Left ventricle myocardium inferior (tissue), 1 donor: Measurements from ENCODE around the gene MLST8. TPM values are rescaled to one million over a fixed set of nuclear protein-coding genes. Genes with fewer than 3 reads are reported as not detected.

Source experiments
- DNase-seq: peaks from one replicate; pipeline ENCODE4 v3.0.0-alpha.2; 2020
- H3K27ac ChIP-seq: fragments of 200-600 bp; replicated peaks from 2 replicates; pipeline ENCODE4 v1.8.0; 2021
- H3K27me3 ChIP-seq: fragments of 200-600 bp; 2 replicates; pipeline ENCODE4 v1.8.0; 2021; ENCODE audit warnings: low read depth
- H3K36me3 ChIP-seq: fragments of 200-600 bp; 2 replicates; pipeline ENCODE4 v1.8.0; 2021
- H3K4me1 ChIP-seq: fragments of 200-600 bp; 2 replicates; pipeline ENCODE4 v1.8.0; 2021
- H3K4me3 ChIP-seq: fragments of 200-600 bp; 2 replicates; pipeline ENCODE4 v1.8.0; 2021; ENCODE audit warnings: mild to moderate bottlenecking, moderate library complexity
- H3K9me3 ChIP-seq: fragments of 200-600 bp; replicated peaks from 2 replicates; pipeline ENCODE4 v1.8.0; 2021
- intact Hi-C: fragments of 100-400 bp; cut with micrococcal nuclease; formaldehyde crosslinking; loops from one replicate; pipeline ENCODE4 v1.11.0; 2022
- total RNA-seq: library from RNA; stranded (reverse); fragmentation: NEBNext Ultra II Directional; extraction: Animal tissue kit (Norgen Biotek cat#: 25700); gene quantifications from one replicate; pipeline ENCODE4 v1.2.1, GENCODE V29; 2021
- TF ChIP-seq, protein P1 (sequence below): fragments of 200-600 bp; IDR thresholded peaks from 2 replicates; pipeline ENCODE4 v1.8.0; 2021; ENCODE audit warnings: antibody characterized with exemption, mild to moderate bottlenecking, borderline replicate concordance
- donor health status: DM: no; HTN: yes; CAD: no; lungs with severe emphysema.

MLST8 gene
- total RNA-seq, 1 donor from 2014 or later = 27.3 TPM

- TF ChIP-seq, protein P1, sequence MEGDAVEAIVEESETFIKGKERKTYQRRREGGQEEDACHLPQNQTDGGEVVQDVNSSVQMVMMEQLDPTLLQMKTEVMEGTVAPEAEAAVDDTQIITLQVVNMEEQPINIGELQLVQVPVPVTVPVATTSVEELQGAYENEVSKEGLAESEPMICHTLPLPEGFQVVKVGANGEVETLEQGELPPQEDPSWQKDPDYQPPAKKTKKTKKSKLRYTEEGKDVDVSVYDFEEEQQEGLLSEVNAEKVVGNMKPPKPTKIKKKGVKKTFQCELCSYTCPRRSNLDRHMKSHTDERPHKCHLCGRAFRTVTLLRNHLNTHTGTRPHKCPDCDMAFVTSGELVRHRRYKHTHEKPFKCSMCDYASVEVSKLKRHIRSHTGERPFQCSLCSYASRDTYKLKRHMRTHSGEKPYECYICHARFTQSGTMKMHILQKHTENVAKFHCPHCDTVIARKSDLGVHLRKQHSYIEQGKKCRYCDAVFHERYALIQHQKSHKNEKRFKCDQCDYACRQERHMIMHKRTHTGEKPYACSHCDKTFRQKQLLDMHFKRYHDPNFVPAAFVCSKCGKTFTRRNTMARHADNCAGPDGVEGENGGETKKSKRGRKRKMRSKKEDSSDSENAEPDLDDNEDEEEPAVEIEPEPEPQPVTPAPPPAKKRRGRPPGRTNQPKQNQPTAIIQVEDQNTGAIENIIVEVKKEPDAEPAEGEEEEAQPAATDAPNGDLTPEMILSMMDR = no peak
- no peaks in the 10 kb centered on the region for H3K9me3 ChIP-seq
- no peak for DNase-seq
- no peak overlapping the region for H3K27ac ChIP-seq
- intact Hi-C loops = loop anchor here (10.0 kb wide), 1 partner anchor 168 kb away; no protein-coding TSS in a partner anchor
- peaks cover 9% of the 10 kb centered on the region for H3K4me1 ChIP-seq
- peaks cover 68% of the 10 kb centered on the region for H3K36me3 ChIP-seq
- H3K4me3 ChIP-seq = no peak overlapping the region
- no peaks in the 10 kb centered on the region for H3K27me3 ChIP-seq
Observed at GRCh38 chr16:2243031-2243528, 37.8 kb downstream of the MLST8 start.

- TF ChIP-seq, protein P1 = no peak
- no peaks in the 10 kb centered on the region for H3K27me3 ChIP-seq
- no peak overlapping the region for H3K4me3 ChIP-seq
- H3K4me1 ChIP-seq = peaks cover 7% of the 10 kb centered on the region
- H3K36me3 ChIP-seq = peaks cover 75% of the 10 kb centered on the region
- H3K27ac ChIP-seq = no peak overlapping the region
- intact Hi-C loops = loop anchor here (10.0 kb wide), 1 partner anchor 169 kb away; no protein-coding TSS in a partner anchor
- no peak for DNase-seq
- H3K9me3 ChIP-seq = no peaks in the 10 kb centered on the region
Observed at GRCh38 chr16:2243781-2244180, 38.5 kb downstream of the MLST8 start.

GRCh38 chr16:2244301-2244700, 39.0 kb downstream of the MLST8 start:
- H3K27ac ChIP-seq = no peak overlapping the region
- peaks cover 10% of the 10 kb centered on the region for H3K4me1 ChIP-seq
- no peaks in the 10 kb centered on the region for H3K27me3 ChIP-seq
- TF ChIP-seq, protein P1 = no peak
- DNase-seq = no peak
- intact Hi-C loops = loop anchor here (10.0 kb wide), 1 partner anchor 170 kb away; no protein-coding TSS in a partner anchor
- H3K36me3 ChIP-seq = peaks cover 77% of the 10 kb centered on the region
- no peaks in the 10 kb centered on the region for H3K9me3 ChIP-seq
- no peak overlapping the region for H3K4me3 ChIP-seq

DNA sequence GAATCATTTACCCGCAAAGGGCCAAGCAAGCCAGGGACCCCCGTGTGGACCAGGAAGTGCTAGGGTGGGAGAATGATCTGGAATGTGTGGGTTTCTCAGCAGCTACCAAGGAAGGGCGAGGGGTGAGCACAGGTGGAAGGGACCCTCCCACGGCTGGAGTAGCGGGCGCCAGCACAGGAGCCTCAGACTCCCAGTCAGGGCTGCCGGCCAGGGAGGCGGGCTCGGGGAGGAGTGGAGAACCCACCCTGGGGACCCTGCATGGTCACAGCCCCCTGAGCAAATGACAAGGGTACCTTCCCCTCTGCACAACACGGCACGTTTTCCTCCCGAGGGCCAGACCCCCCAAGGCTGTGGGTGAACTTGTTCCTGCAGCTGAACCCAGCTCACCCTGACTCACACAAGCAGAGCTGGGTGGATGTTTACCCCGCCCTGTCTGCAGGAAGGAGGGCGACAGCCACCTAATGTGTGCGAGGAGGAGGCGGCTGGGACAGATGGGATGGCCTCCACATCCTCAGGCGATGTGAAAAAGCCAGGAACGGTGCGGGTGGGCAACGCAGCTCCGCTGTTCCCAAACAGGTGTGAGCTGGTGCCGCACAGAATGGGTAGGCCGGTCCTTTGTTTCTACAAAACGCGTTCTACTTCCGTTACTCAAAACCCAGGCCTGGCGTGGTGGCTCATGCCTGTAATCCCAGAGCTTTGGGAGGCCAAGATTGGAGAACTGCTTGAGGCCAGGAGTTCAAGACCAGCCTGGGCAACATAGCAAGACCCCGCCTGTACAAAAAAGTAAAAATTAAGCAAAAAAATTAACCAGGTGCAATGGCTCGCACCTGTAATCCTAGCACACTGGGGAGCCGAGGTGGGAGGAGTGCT, 39.9 kb downstream of the MLST8 start:
- H3K27me3 ChIP-seq = no peaks in the 10 kb centered on the region
- H3K4me3 ChIP-seq = no peak overlapping the region
- no peak overlapping the region for H3K27ac ChIP-seq
- no peaks in the 10 kb centered on the region for H3K9me3 ChIP-seq
- intact Hi-C loops = loop anchor here (10.0 kb wide), 1 partner anchor 170 kb away; no protein-coding TSS in a partner anchor
- no peak for DNase-seq
- H3K36me3 ChIP-seq = peaks cover 72% of the 10 kb centered on the region
- TF ChIP-seq, protein P1 = no peak
- peaks cover 19% of the 10 kb centered on the region for H3K4me1 ChIP-seq

- TF ChIP-seq, protein P1 = no peak
- intact Hi-C loops = loop anchor here (10.0 kb wide), 1 partner anchor 172 kb away; no protein-coding TSS in a partner anchor
- no peak overlapping the region for H3K27ac ChIP-seq
- no peaks in the 10 kb centered on the region for H3K27me3 ChIP-seq
- H3K9me3 ChIP-seq = no peaks in the 10 kb centered on the region
- H3K4me1 ChIP-seq = peaks cover 28% of the 10 kb centered on the region
- no peak for DNase-seq
- H3K36me3 ChIP-seq = peaks cover 68% of the 10 kb centered on the region
- no peak overlapping the region for H3K4me3 ChIP-seq
Observed at GRCh38 chr16:2246301-2246885, 41.1 kb downstream of the MLST8 start.
